ENCODE data around the gene SDF4. TPM values are rescaled to one million over a fixed set of nuclear protein-coding genes. Genes with fewer than 3 reads are reported as not detected.

SDF4 gene
- total and polyA plus RNA-seq, 2 donors (not counting 1 experiment from before 2014, with no cell fraction given): 100 to 143 TPM

DNA sequence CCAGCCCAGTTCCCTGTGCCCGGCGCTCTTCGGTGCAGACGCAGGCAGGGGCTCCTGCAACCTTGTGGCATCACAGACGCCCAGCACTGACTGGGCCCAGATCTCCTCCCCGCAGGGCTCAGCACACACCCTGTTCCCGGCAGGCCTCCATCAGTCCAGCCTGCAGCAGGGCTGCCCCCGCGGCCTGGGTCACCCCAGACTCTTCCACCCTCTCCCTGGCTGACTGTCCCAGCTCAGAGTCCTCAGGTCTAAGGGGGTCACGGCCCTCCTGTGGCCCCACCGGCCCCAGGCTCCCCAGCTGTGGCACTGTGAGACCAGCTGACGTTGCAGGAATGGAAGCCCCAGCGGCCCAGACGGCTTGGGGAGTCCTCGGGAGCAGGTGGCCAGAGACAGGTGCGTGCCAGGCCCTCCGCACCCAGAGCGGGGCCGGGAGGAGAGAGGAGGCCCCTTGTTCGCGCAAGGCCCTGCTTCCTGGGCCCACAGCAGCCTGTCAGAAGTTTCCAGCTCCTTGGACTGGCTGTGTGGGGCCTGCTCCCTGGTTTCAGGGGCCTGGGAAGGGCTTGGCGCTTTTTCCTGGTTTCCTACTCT is 4.5 kb upstream of the SDF4 start:
- Histone ChIP-seq H2AFZ (ENCODE audit: insufficient read depth, low read depth, low read length, poor library complexity, severe bottlenecking) (no peak overlapping the region), H4K20me1 (ENCODE audit: control insufficient read depth, insufficient read depth, low read length, poor library complexity, severe bottlenecking) (peaks cover 29% of the 10 kb centered on the region), H3K79me2 (ENCODE audit: control insufficient read depth, insufficient read depth, low read length) (peaks cover 27% of the 10 kb centered on the region), H3K9ac (ENCODE audit: low read length) (no peak overlapping the region), H3K27ac (ENCODE audit: low read length in 2 of 2) (no peak overlapping the region), H3K4me3 (ENCODE audit: control extremely low read depth in 1 of 5, extremely low read depth in 1 of 5, insufficient read depth in 1 of 5, low read depth in 2 of 5, low read length in 4 of 5) (no peak overlapping the region), H3K36me3 (replicated peaks in 1 of 2; ENCODE audit: control extremely low read depth in 1 of 2, control insufficient read depth in 1 of 2, extremely low read depth in 1 of 2, insufficient read depth in 2 of 2, low read length in 1 of 2) (peaks cover 0 to 8% of the 10 kb centered on the region in 2 experiments), H3K4me1 (ENCODE audit: control insufficient read depth in 2 of 2, insufficient read depth in 2 of 2, low read length in 2 of 2) (peaks cover 23 to 24% of the 10 kb centered on the region in 2 donors), H3K27me3 (replicated peaks in 1 of 4; ENCODE audit: control extremely low read depth in 1 of 4, control insufficient read depth in 3 of 4, insufficient read depth in 4 of 4, low read length in 3 of 4) (peaks cover 0 to 28% (median 8%) of the 10 kb centered on the region in 4 experiments), H3K4me2 (replicated peaks; ENCODE audit: low read depth, low read length, poor library complexity, severe bottlenecking) (no peak overlapping the region), H3K9me3 (ENCODE audit: control extremely low read depth in 1 of 3, control insufficient read depth in 2 of 3, insufficient read depth in 1 of 3, low read length in 2 of 3) (peaks cover 0 to 5% (median 0%) of the 10 kb centered on the region in 3 donors)
- WGBS (ENCODE audit: insufficient coverage): 89% methylated on average over 22 of the region's 22 CpGs
- Mint-ChIP-seq H3K4me1 (peaks cover 26% of the 10 kb centered on the region), H3K9me3 (ENCODE audit: insufficient read depth) (no peaks in the 10 kb centered on the region), H3K4me3 (no peak overlapping the region), H3K27me3 (no peaks in the 10 kb centered on the region), H3K27ac (no peak overlapping the region)
- POLR2A ChIA-PET: no interaction called here
- DNase-seq: no peak
- CTCF ChIA-PET: interaction anchor here (1.3 kb wide), 1 partner anchor 114 kb away, joined by 5 read pairs; no protein-coding TSS in a partner anchor
- ATAC-seq (ENCODE audit: low read depth): no peak
- intact Hi-C loops (cut with micrococcal nuclease): loop anchor here (10.0 kb wide), 1 partner anchor 201 kb away; no protein-coding TSS in a partner anchor
- no peak for TF ChIP-seq EZH2 (IDR thresholded peaks at IDR 0.05; ENCODE audit: borderline replicate concordance, insufficient read depth, low read depth, low read length, poor library complexity, severe bottlenecking)
- TF ChIP-seq, protein P1, sequence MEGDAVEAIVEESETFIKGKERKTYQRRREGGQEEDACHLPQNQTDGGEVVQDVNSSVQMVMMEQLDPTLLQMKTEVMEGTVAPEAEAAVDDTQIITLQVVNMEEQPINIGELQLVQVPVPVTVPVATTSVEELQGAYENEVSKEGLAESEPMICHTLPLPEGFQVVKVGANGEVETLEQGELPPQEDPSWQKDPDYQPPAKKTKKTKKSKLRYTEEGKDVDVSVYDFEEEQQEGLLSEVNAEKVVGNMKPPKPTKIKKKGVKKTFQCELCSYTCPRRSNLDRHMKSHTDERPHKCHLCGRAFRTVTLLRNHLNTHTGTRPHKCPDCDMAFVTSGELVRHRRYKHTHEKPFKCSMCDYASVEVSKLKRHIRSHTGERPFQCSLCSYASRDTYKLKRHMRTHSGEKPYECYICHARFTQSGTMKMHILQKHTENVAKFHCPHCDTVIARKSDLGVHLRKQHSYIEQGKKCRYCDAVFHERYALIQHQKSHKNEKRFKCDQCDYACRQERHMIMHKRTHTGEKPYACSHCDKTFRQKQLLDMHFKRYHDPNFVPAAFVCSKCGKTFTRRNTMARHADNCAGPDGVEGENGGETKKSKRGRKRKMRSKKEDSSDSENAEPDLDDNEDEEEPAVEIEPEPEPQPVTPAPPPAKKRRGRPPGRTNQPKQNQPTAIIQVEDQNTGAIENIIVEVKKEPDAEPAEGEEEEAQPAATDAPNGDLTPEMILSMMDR (IDR thresholded peaks at IDR 0.05): no peak

DNA sequence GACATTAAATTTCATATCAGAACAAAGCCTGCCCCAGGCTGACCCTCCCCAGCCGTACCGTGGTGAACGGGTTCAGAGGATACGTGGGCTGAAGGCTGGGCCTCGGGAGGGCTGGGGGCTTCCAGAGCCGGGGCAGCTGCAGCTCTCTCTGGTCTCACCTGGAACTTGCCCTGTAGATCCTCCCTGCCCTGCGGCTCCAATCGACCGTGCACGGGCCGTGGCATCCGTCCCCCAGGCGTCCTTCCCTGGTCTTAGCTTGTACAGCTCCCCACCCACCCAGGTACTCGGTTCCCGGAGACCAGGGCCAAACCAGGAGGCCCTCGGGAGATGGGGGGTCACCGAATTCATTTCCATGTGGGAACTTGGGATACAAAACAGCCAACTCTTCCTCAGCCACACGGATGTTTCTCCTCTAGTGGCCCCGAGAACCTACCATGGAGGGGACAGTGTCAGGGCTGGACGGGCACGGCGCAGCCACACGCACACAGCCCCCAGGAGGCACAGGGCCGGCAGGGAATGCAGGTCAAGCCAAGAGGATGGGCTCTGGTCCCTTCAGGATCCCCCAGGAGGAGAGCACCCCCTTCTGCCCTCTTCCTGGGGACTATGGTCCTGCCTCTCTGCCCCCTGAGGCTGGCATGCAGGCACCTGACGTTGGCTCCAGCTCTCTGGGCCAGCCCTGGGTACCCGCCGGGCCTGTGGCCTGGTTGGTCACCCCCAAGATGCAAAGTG is 3.4 kb upstream of the SDF4 start:
- intact Hi-C loops (cut with micrococcal nuclease): loop anchor here (10.0 kb wide), 1 partner anchor 200 kb away; no protein-coding TSS in a partner anchor
- no peak overlapping the region for H3K27ac Mint-ChIP-seq
- H3K4me3 ChIP-seq (ENCODE audit: control extremely low read depth in 1 of 5, extremely low read depth in 1 of 5, insufficient read depth in 1 of 5, low read depth in 2 of 5, low read length in 4 of 5): no peak overlapping the region
- ChIA-PET CTCF (interaction anchor here (1.0 to 1.3 kb wide), 2 partner anchors 113 kb away, joined by 3 to 5 read pairs; no protein-coding TSS in a partner anchor), POLR2A (no interaction called here)
- H3K27me3 ChIP-seq (replicated peaks in 1 of 4; ENCODE audit: control extremely low read depth in 1 of 4, control insufficient read depth in 3 of 4, insufficient read depth in 4 of 4, low read length in 3 of 4): peaks cover 0 to 25% (median 8%) of the 10 kb centered on the region in 4 experiments
- no peak overlapping the region for H3K4me3 Mint-ChIP-seq
- no peak overlapping the region for H3K4me2 ChIP-seq (replicated peaks; ENCODE audit: low read depth, low read length, poor library complexity, severe bottlenecking)
- no peak overlapping the region for H2AFZ ChIP-seq (ENCODE audit: insufficient read depth, low read depth, low read length, poor library complexity, severe bottlenecking)
- ATAC-seq (ENCODE audit: low read depth) (no peak), DNase-seq (no peak)
- WGBS (ENCODE audit: insufficient coverage): 96% methylated on average over 25 of the region's 27 CpGs
- peaks cover 33 to 34% of the 10 kb centered on the region in 2 donors for H3K4me1 ChIP-seq (ENCODE audit: control insufficient read depth in 2 of 2, insufficient read depth in 2 of 2, low read length in 2 of 2)
- TF ChIP-seq, protein P1 (IDR thresholded peaks at IDR 0.05): no peak
- no peak for TF ChIP-seq EZH2 (IDR thresholded peaks at IDR 0.05; ENCODE audit: borderline replicate concordance, insufficient read depth, low read depth, low read length, poor library complexity, severe bottlenecking)
- peaks cover 38% of the 10 kb centered on the region for H3K79me2 ChIP-seq (ENCODE audit: control insufficient read depth, insufficient read depth, low read length)
- H3K4me1 Mint-ChIP-seq: peaks cover 32% of the 10 kb centered on the region
- H3K9me3 Mint-ChIP-seq (ENCODE audit: insufficient read depth): no peaks in the 10 kb centered on the region
- peaks cover 0 to 8% of the 10 kb centered on the region in 2 experiments for H3K36me3 ChIP-seq (replicated peaks in 1 of 2; ENCODE audit: control extremely low read depth in 1 of 2, control insufficient read depth in 1 of 2, extremely low read depth in 1 of 2, insufficient read depth in 2 of 2, low read length in 1 of 2)
- H3K27me3 Mint-ChIP-seq: no peaks in the 10 kb centered on the region
- H4K20me1 ChIP-seq (ENCODE audit: control insufficient read depth, insufficient read depth, low read length, poor library complexity, severe bottlenecking): peaks cover 40% of the 10 kb centered on the region
- peaks cover 0 to 5% (median 0%) of the 10 kb centered on the region in 3 donors for H3K9me3 ChIP-seq (ENCODE audit: control extremely low read depth in 1 of 3, control insufficient read depth in 2 of 3, insufficient read depth in 1 of 3, low read length in 2 of 3)
- H3K27ac ChIP-seq (ENCODE audit: low read length in 2 of 2): no peak overlapping the region
- H3K9ac ChIP-seq (ENCODE audit: low read length): no peak overlapping the region

Measured in B cell (primary cell).